HepG2 (cell line): Measurements from ENCODE around the gene GFPT2. TPM values are rescaled to one million over a fixed set of nuclear protein-coding genes. Genes with fewer than 3 reads are reported as not detected.

Experiments
- ATAC-seq: fragments of 200-7000 bp; cut with Tn5 transposase; 3 replicates; pipeline ENCODE4 v1.9.1; 2020; ENCODE audit warnings: mild to moderate bottlenecking, moderate library complexity
- BruUV-seq: library from RNA; stranded (reverse); fragments of 400-500 nt; replicated peaks from 2 replicates; lab custom pipeline; 2021; lab: Mats Ljungman, UMichigan
- CTCF ChIA-PET: fragments of 300-600 bp; formaldehyde crosslinking; extraction: SDS; loops from one replicate; lab custom pipeline; 2021; ENCODE audit warnings: low total read pairs, inconsistent platforms, low intra/inter-chr PET ratio; lab: Yijun Ruan, JAX
- POLR2A ChIA-PET: fragments of 350-600 bp; sonication (Branson Sonifier 250); formaldehyde crosslinking; loops from one replicate; lab custom pipeline; 2020; ENCODE audit warnings: antibody characterized with exemption, inconsistent platforms; lab: Yijun Ruan, JAX
- DNase-seq: peaks from one replicate; pipeline ENCODE4 v3.0.0-alpha.2; 2015; ENCODE audit warnings: low spot score
- FAIRE-seq: peaks from 3 replicates; lab custom pipeline; 2011; peaks lifted over from hg19 to GRCh38; lab: Jason Lieb, UNC
- H2AFZ ChIP-seq: one replicate; pipeline ENCODE4 v1.6.1; 2011; ENCODE audit warnings: low read length, inconsistent platforms
- H3K27ac ChIP-seq: fragments of 300-600 bp; 3 replicates; pipeline ENCODE4 v1.8.0; 2011; ENCODE audit warnings: mixed run types, mild to moderate bottlenecking, mixed read lengths, low read length, inconsistent platforms; ENCODE audit not compliant: insufficient read depth; ENCODE audit errors: extremely low read length
- H3K27me3 ChIP-seq, 2 experiments: fragments of 200-600 bp in 1 of 2; 2 replicates in 1 of 2; 3 replicates in 1 of 2; pipeline versions ENCODE4 v1.6.0 to v1.8.0; 2011; ENCODE audit warnings: low read length in 2 of 2, mild to moderate bottlenecking in 2 of 2, moderate library complexity in 2 of 2, inconsistent platforms in 1 of 2; ENCODE audit not compliant: insufficient read depth in 2 of 2, control insufficient read depth in 1 of 2
- H3K36me3 ChIP-seq, 2 experiments: fragments of 200-600 bp in 1 of 2; replicated peaks in 1 of 2; 2 replicates in 1 of 2; 3 replicates in 1 of 2; pipeline versions ENCODE4 v1.5.1 to v1.8.0; 2011; ENCODE audit warnings: low read length in 2 of 2, inconsistent platforms in 1 of 2; ENCODE audit not compliant: insufficient read depth in 2 of 2, control insufficient read depth in 1 of 2
- H3K4me1 ChIP-seq: 2 replicates; pipeline ENCODE4 v1.5.1; 2012; ENCODE audit warnings: low read length, inconsistent platforms; ENCODE audit not compliant: insufficient read depth
- H3K4me2 ChIP-seq: 2 replicates; pipeline ENCODE4 v1.6.0; 2011; ENCODE audit warnings: low read depth, low read length, inconsistent platforms
- H3K4me3 ChIP-seq, 3 experiments: fragments of 200-600 bp in 1 of 3; sonication (generic), shearing (Covaris generic) in 1 of 3; replicated peaks in 1 of 3; 2 replicates each; pipeline ENCODE4 v1.5.1; 2011 to 2016; ENCODE audit warnings: low read length in 3 of 3, inconsistent platforms in 2 of 3, low read depth in 2 of 3, mild to moderate bottlenecking in 2 of 3, control low read depth in 1 of 3, mixed read lengths in 1 of 3; ENCODE audit not compliant: insufficient read depth in 1 of 3
- H3K79me2 ChIP-seq: one replicate; pipeline ENCODE4 v1.6.1; 2011; ENCODE audit warnings: low read length, inconsistent platforms; ENCODE audit not compliant: insufficient read depth
- H3K9ac ChIP-seq: 2 replicates; pipeline ENCODE4 v1.6.0; 2011; ENCODE audit warnings: mild to moderate bottlenecking, low read depth, low read length, inconsistent platforms; ENCODE audit not compliant: insufficient read depth
- H3K9me3 ChIP-seq: 2 replicates; pipeline ENCODE4 v1.5.1; 2012; ENCODE audit warnings: mild to moderate bottlenecking, low read length
- H4K20me1 ChIP-seq: 2 replicates; pipeline ENCODE4 v1.6.0; 2011; ENCODE audit warnings: inconsistent platforms, mild to moderate bottlenecking, low read length, moderate library complexity; ENCODE audit not compliant: insufficient read depth
- HES4 ChIP-seq: sonication (generic); formaldehyde crosslinking; IDR thresholded peaks from 2 replicates; pipeline ENCODE4 v1.9.0; 2021; ENCODE audit warnings: mild to moderate bottlenecking, missing genetic modification reagents, borderline replicate concordance
- HOXA7 ChIP-seq: sonication (generic); formaldehyde crosslinking; IDR thresholded peaks from 2 replicates; pipeline ENCODE4 v1.8.1; 2022; ENCODE audit warnings: mild to moderate bottlenecking, missing genetic modification reagents, moderate library complexity
- IKZF1 ChIP-seq: fragments of 450-650 bp; IDR thresholded peaks from 2 replicates; pipeline ENCODE4 v1.7.1; 2016
- KLF16 ChIP-seq, 2 experiments: sonication (generic) in 1 of 2; formaldehyde crosslinking in 1 of 2; IDR thresholded peaks; 2 replicates each; pipeline versions ENCODE4 v1.6.1 to v1.8.0; 2016 to 2023; ENCODE audit warnings: missing genetic modification reagents in 2 of 2, missing compliant biosample characterization in 1 of 2
- NRL ChIP-seq: sonication (generic); formaldehyde crosslinking; IDR thresholded peaks from 2 replicates; pipeline ENCODE4 v1.5.0; 2020; ENCODE audit warnings: missing genetic modification reagents, mild to moderate bottlenecking, moderate library complexity, borderline replicate concordance
- PCBP2 ChIP-seq: fragments of 200-400 bp; formaldehyde crosslinking; optimal IDR thresholded peaks from 2 replicates; pipeline ENCODE3; 2018; ENCODE audit warnings: low read length, low read depth; ENCODE audit not compliant: poor library complexity, severe bottlenecking
- SNAI1 ChIP-seq: sonication (generic); formaldehyde crosslinking; IDR thresholded peaks from 2 replicates; pipeline ENCODE4 v1.5.0; 2020; ENCODE audit warnings: mild to moderate bottlenecking, missing genetic modification reagents, borderline replicate concordance
- TP53 ChIP-seq: sonication (generic); formaldehyde crosslinking; conservative IDR thresholded peaks from 2 replicates; pipeline ENCODE4 v1.4.0; 2020; ENCODE audit warnings: missing genetic modification reagents
- ZBTB21 ChIP-seq: sonication (generic); formaldehyde crosslinking; IDR thresholded peaks from 2 replicates; pipeline ENCODE4 v1.4.0; 2020; ENCODE audit warnings: missing genetic modification reagents
- ZMYM3 ChIP-seq: sonication (generic); formaldehyde crosslinking; IDR thresholded peaks from 2 replicates; pipeline ENCODE4 v1.5.1; 2020; ENCODE audit warnings: mild to moderate bottlenecking, missing genetic modification reagents
- ZNF230 ChIP-seq: sonication (generic); formaldehyde crosslinking; IDR thresholded peaks from 2 replicates; pipeline ENCODE4 v1.4.0; 2020; ENCODE audit warnings: mild to moderate bottlenecking, missing genetic modification reagents
- ZNF3 ChIP-seq: IDR thresholded peaks from 2 replicates; pipeline ENCODE4 v1.7.0; 2017; ENCODE audit warnings: inconsistent platforms
- ZNF556 ChIP-seq: sonication (generic); formaldehyde crosslinking; IDR thresholded peaks from 2 replicates; pipeline ENCODE4 v1.4.0; 2020; ENCODE audit warnings: mild to moderate bottlenecking, missing genetic modification reagents, borderline replicate concordance
- ZNF720 ChIP-seq: sonication (generic); formaldehyde crosslinking; IDR thresholded peaks from 2 replicates; pipeline ENCODE4 v1.4.0; 2020; ENCODE audit warnings: missing genetic modification reagents
- ZNF773 ChIP-seq: sonication (generic); formaldehyde crosslinking; IDR thresholded peaks from 2 replicates; pipeline ENCODE4 v1.4.0; 2020; ENCODE audit warnings: missing genetic modification reagents, borderline replicate concordance
- ZNF879 ChIP-seq: sonication (generic); formaldehyde crosslinking; IDR thresholded peaks from 2 replicates; pipeline ENCODE4 v1.8.1; 2023; ENCODE audit warnings: missing genetic modification reagents
- WGBS: methylation state at CpG from one replicate; pipeline ENCODE4 v1.1.6; 2017; ENCODE audit warnings: low lambda C conversion rate; 5-methylcytosine and 5-hydroxymethylcytosine counted together
- in situ Hi-C: cut with HindIII; loops from 2 replicates; pipeline ENCODE4 v1.10.0; 2017; ENCODE audit warnings: low pct_unique_long_range_greater_than_20kb; ENCODE audit not compliant: extremely low pct_ligation_motif_present
- intact Hi-C: fragments of 100-400 bp; cut with micrococcal nuclease; formaldehyde crosslinking; loops from one replicate; pipeline ENCODE4 v1.10.0; 2022; ENCODE audit not compliant: unreplicated experiment
- polyA plus RNA-seq, 8 experiments: library from polyadenylated mRNA; depleted of rRNA in 3 of 8; stranded (reverse) in 7 of 8; unstranded in 1 of 8; fragments of >200 nt; fragmentation: Illumina TruSeq in 4 of 8; extraction: Trizol in 4 of 8; gene quantifications; 2 replicates each; pipeline versions ENCODE4 v1.2.1 to v1.2.3, GENCODE V29; 2011 to 2016; ENCODE audit warnings: low read depth in 4 of 8, missing spikeins in 1 of 8, mixed read lengths in 1 of 8; ENCODE audit not compliant: insufficient read depth in 1 of 8
- total RNA-seq, 5 experiments: library from RNA; depleted of rRNA; stranded (reverse); fragments of >200 nt; fragmentation: Illumina TruSeq; extraction: Trizol; gene quantifications; 2 replicates each; pipeline ENCODE4 v1.2.3, GENCODE V29; 2016; ENCODE audit warnings: low read depth in 1 of 5
- TF ChIP-seq, protein P1 (sequence below): sonication (generic); formaldehyde crosslinking; IDR thresholded peaks from 2 replicates; pipeline ENCODE4 v1.5.0; 2020; ENCODE audit warnings: mild to moderate bottlenecking, missing genetic modification reagents, borderline replicate concordance

GFPT2 gene
- total and polyA plus RNA-seq, 2 of the 13 experiments (the other 11 are each of a cell fraction or from before 2014, with no cell fraction given): 0.18 TPM

DNA sequence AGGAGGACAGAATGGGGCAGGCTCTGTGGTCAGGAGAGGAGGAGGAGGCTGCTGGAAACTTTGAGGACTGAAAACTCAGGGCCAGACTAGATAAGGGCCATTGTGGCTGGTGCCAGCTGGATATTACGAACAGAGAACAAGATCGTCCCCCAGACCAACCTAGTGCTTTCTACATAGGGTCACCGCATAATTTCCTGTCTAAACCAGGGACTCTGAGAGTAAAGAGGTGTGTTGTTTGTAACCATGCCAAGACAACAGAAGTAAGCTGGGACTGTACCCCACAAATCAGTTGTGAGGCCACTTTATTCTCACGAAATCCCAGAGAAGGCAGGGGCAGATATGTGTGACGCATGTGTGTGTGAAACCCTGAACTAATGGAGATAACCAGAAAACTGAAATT, 20.3 kb upstream of the GFPT2 start (continued):
- TF ChIP-seq, protein P1, sequence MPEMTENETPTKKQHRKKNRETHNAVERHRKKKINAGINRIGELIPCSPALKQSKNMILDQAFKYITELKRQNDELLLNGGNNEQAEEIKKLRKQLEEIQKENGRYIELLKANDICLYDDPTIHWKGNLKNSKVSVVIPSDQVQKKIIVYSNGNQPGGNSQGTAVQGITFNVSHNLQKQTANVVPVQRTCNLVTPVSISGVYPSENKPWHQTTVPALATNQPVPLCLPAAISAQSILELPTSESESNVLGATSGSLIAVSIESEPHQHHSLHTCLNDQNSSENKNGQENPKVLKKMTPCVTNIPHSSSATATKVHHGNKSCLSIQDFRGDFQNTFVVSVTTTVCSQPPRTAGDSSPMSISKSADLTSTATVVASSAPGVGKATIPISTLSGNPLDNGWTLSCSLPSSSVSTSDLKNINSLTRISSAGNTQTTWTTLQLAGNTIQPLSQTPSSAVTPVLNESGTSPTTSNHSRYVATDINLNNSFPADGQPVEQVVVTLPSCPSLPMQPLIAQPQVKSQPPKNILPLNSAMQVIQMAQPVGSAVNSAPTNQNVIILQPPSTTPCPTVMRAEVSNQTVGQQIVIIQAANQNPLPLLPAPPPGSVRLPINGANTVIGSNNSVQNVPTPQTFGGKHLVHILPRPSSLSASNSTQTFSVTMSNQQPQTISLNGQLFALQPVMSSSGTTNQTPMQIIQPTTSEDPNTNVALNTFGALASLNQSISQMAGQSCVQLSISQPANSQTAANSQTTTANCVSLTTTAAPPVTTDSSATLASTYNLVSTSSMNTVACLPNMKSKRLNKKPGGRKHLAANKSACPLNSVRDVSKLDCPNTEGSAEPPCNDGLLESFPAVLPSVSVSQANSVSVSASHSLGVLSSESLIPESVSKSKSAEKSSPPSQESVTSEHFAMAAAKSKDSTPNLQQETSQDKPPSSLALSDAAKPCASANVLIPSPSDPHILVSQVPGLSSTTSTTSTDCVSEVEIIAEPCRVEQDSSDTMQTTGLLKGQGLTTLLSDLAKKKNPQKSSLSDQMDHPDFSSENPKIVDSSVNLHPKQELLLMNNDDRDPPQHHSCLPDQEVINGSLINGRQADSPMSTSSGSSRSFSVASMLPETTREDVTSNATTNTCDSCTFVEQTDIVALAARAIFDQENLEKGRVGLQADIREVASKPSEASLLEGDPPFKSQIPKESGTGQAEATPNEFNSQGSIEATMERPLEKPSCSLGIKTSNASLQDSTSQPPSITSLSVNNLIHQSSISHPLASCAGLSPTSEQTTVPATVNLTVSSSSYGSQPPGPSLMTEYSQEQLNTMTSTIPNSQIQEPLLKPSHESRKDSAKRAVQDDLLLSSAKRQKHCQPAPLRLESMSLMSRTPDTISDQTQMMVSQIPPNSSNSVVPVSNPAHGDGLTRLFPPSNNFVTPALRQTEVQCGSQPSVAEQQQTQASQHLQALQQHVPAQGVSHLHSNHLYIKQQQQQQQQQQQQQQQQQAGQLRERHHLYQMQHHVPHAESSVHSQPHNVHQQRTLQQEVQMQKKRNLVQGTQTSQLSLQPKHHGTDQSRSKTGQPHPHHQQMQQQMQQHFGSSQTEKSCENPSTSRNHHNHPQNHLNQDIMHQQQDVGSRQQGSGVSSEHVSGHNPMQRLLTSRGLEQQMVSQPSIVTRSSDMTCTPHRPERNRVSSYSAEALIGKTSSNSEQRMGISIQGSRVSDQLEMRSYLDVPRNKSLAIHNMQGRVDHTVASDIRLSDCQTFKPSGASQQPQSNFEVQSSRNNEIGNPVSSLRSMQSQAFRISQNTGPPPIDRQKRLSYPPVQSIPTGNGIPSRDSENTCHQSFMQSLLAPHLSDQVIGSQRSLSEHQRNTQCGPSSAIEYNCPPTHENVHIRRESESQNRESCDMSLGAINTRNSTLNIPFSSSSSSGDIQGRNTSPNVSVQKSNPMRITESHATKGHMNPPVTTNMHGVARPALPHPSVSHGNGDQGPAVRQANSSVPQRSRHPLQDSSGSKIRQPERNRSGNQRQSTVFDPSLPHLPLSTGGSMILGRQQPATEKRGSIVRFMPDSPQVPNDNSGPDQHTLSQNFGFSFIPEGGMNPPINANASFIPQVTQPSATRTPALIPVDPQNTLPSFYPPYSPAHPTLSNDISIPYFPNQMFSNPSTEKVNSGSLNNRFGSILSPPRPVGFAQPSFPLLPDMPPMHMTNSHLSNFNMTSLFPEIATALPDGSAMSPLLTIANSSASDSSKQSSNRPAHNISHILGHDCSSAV (CRISPR knock-in tag): no peak

- no peaks in the 10 kb centered on the region for H4K20me1 ChIP-seq
- H3K4me2 ChIP-seq: no peak overlapping the region
- H3K27ac ChIP-seq: no peak overlapping the region
- in situ Hi-C loops: no loop called here
- FAIRE-seq (no peak), DNase-seq (no peak), ATAC-seq (no peak)
- ChIA-PET POLR2A (no interaction called here), CTCF (no interaction called here)
- H2AFZ ChIP-seq: no peak overlapping the region
- 0% methylated on average over 1 of the region's 5 CpGs for WGBS
- no peak overlapping the region for H3K4me3 ChIP-seq
- no TSS peak for BruUV-seq
- no peak overlapping the region for H3K9ac ChIP-seq
- no peaks in the 10 kb centered on the region for H3K4me1 ChIP-seq
- peaks cover 4 to 35% of the 10 kb centered on the region in 2 experiments; a peak in 3 of 5 replicates for H3K27me3 ChIP-seq
- no peaks in the 10 kb centered on the region for H3K36me3 ChIP-seq
- H3K79me2 ChIP-seq: no peaks in the 10 kb centered on the region
- intact Hi-C loops: no loop called here
- no peaks in the 10 kb centered on the region for H3K9me3 ChIP-seq
- no peak for TF ChIP-seq ZNF773 (CRISPR knock-in tag)
- no peak for TF ChIP-seq SNAI1 (CRISPR knock-in tag)
- TF ChIP-seq IKZF1: no peak
- TF ChIP-seq ZNF720: no peak
- TF ChIP-seq HOXA7 (CRISPR knock-in tag): no peak
- TF ChIP-seq PCBP2: no peak
- TF ChIP-seq HES4 (CRISPR knock-in tag): no peak
- TF ChIP-seq ZBTB21: no peak
- no peak for TF ChIP-seq ZNF3 (CRISPR knock-in tag)
- no peak for TF ChIP-seq NRL
- no peak for TF ChIP-seq TP53
- no peak for TF ChIP-seq ZMYM3
- no peak for TF ChIP-seq KLF16 (CRISPR knock-in tag; IDR thresholded peaks at IDR 0.05)
- TF ChIP-seq ZNF230 (CRISPR knock-in tag): no peak
- no peak for TF ChIP-seq ZNF556 (CRISPR knock-in tag)
- TF ChIP-seq ZNF879 (CRISPR knock-in tag): no peak
Measured at GRCh38 chr5:180371949-180372348, 18.8 kb upstream of the GFPT2 start.
